GM12801 (cell line): ENCODE measurements around the gene GPR17.

ENCODE experiments used
- TF ChIP-seq, protein P1 (sequence below): IDR thresholded peaks from one replicate; pipeline ENCODE4 v1.5.1; 2011; ENCODE audit warnings: control low read depth; ENCODE audit not compliant: insufficient read length; ENCODE audit errors: extremely low read depth

GPR17 gene

GRCh38 chr2:127701651-127702394 lies 55.9 kb downstream of the GPR17 start:
- TF ChIP-seq, protein P1, sequence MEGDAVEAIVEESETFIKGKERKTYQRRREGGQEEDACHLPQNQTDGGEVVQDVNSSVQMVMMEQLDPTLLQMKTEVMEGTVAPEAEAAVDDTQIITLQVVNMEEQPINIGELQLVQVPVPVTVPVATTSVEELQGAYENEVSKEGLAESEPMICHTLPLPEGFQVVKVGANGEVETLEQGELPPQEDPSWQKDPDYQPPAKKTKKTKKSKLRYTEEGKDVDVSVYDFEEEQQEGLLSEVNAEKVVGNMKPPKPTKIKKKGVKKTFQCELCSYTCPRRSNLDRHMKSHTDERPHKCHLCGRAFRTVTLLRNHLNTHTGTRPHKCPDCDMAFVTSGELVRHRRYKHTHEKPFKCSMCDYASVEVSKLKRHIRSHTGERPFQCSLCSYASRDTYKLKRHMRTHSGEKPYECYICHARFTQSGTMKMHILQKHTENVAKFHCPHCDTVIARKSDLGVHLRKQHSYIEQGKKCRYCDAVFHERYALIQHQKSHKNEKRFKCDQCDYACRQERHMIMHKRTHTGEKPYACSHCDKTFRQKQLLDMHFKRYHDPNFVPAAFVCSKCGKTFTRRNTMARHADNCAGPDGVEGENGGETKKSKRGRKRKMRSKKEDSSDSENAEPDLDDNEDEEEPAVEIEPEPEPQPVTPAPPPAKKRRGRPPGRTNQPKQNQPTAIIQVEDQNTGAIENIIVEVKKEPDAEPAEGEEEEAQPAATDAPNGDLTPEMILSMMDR = no peak
